HEK293 (cell line): ENCODE measurements around the gene TMEM232.

Source experiments
- CTCF ChIA-PET: fragments of 350-600 bp; formaldehyde crosslinking; extraction: SDS; loops from one replicate; lab custom pipeline; 2021; ENCODE audit warnings: antibody characterized with exemption; lab: Yijun Ruan, JAX
- POLR2A ChIA-PET: fragments of 300-600 bp; formaldehyde crosslinking; extraction: SDS; loops from one replicate; lab custom pipeline; 2020; ENCODE audit warnings: antibody characterized with exemption, inconsistent platforms; lab: Yijun Ruan, JAX
- H3K27ac ChIP-seq: fragments of 200-500 bp; sonication (Bioruptor generic); 2 replicates; pipeline ENCODE4 v1.5.1; 2014; ENCODE audit warnings: low read depth, low read length, control low read depth, inconsistent platforms; ENCODE audit errors: extremely low read depth
- H3K36me3 ChIP-seq, 2 experiments: fragments of 200-500 bp in 1 of 2; sonication (Bioruptor generic) in 1 of 2; 1 replicate in 1 of 2; 2 replicates in 1 of 2; pipeline ENCODE4 v1.5.1; 2014 to 2017; ENCODE audit warnings: inconsistent platforms in 2 of 2, low read length in 2 of 2; ENCODE audit not compliant: control insufficient read depth in 2 of 2, insufficient read depth in 1 of 2
- H3K4me1 ChIP-seq: fragments of 200-500 bp; sonication (Bioruptor generic); 2 replicates; pipeline ENCODE4 v1.5.1; 2014; ENCODE audit warnings: mild to moderate bottlenecking, low read length, inconsistent platforms; ENCODE audit not compliant: control insufficient read depth, insufficient read depth
- H3K4me3 ChIP-seq: 2 replicates; pipeline ENCODE4 v1.5.1; 2011; ENCODE audit warnings: low read depth, mild to moderate bottlenecking, control low read depth, low read length, moderate library complexity
- H3K9me3 ChIP-seq: fragments of 200-500 bp; sonication (Bioruptor generic); 2 replicates; pipeline ENCODE4 v1.5.1; 2014; ENCODE audit warnings: low read depth, low read length, inconsistent platforms; ENCODE audit not compliant: control insufficient read depth, insufficient read depth
- AEBP2 ChIP-seq: fragments of 450-650 bp; formaldehyde crosslinking; IDR thresholded peaks from 2 replicates; pipeline ENCODE4 v1.5.1; 2016; ENCODE audit warnings: missing biosample characterization, missing genetic modification characterization, borderline replicate concordance
- BCL6B ChIP-seq: fragments of 450-650 bp; formaldehyde crosslinking; IDR thresholded peaks from 2 replicates; pipeline ENCODE4 v1.5.1; 2017; ENCODE audit warnings: missing biosample characterization, missing genetic modification characterization
- MEIS1 ChIP-seq: sonication (generic); formaldehyde crosslinking; IDR thresholded peaks from 2 replicates; pipeline ENCODE4 v1.8.1; 2022; ENCODE audit warnings: missing genetic modification reagents, mild to moderate bottlenecking, borderline replicate concordance
- OVOL3 ChIP-seq: fragments of 450-650 bp; formaldehyde crosslinking; IDR thresholded peaks from 2 replicates; pipeline ENCODE4 v1.5.1; 2016; ENCODE audit warnings: missing biosample characterization, missing genetic modification characterization
- RBAK ChIP-seq: fragments of 450-650 bp; formaldehyde crosslinking; IDR thresholded peaks from 2 replicates; pipeline ENCODE4 v1.5.1; 2016; ENCODE audit warnings: missing biosample characterization, missing genetic modification characterization
- ZBTB11 ChIP-seq: fragments of 450-650 bp; formaldehyde crosslinking; conservative IDR thresholded peaks from 2 replicates; pipeline ENCODE4 v1.5.1; 2016; ENCODE audit warnings: low read depth, missing biosample characterization, missing genetic modification characterization
- ZBTB21 ChIP-seq: fragments of 450-650 bp; formaldehyde crosslinking; IDR thresholded peaks from 2 replicates; pipeline ENCODE4 v1.5.1; 2017; ENCODE audit warnings: missing biosample characterization, missing genetic modification characterization
- ZBTB8A ChIP-seq: fragments of 450-650 bp; formaldehyde crosslinking; IDR thresholded peaks from 2 replicates; pipeline ENCODE4 v1.5.1; 2016; ENCODE audit warnings: missing biosample characterization, missing genetic modification characterization
- ZFP41 ChIP-seq: fragments of 450-650 bp; formaldehyde crosslinking; IDR thresholded peaks from 2 replicates; pipeline ENCODE4 v1.5.1; 2016; ENCODE audit warnings: missing biosample characterization, missing genetic modification characterization, borderline replicate concordance
- ZFP69B ChIP-seq: fragments of 450-650 bp; formaldehyde crosslinking; IDR thresholded peaks from 2 replicates; pipeline ENCODE4 v1.5.1; 2016; ENCODE audit warnings: missing biosample characterization, missing genetic modification characterization
- ZNF140 ChIP-seq: fragments of 450-650 bp; formaldehyde crosslinking; IDR thresholded peaks from 2 replicates; pipeline ENCODE4 v1.5.1; 2016; ENCODE audit warnings: missing biosample characterization, missing genetic modification characterization
- ZNF174 ChIP-seq: fragments of 450-650 bp; formaldehyde crosslinking; IDR thresholded peaks from 2 replicates; pipeline ENCODE4 v1.5.0; 2017; ENCODE audit warnings: missing biosample characterization, mild to moderate bottlenecking, missing genetic modification characterization
- ZNF214 ChIP-seq: fragments of 450-650 bp; formaldehyde crosslinking; IDR thresholded peaks from 2 replicates; pipeline ENCODE4 v1.5.1; 2017; ENCODE audit warnings: missing biosample characterization, mild to moderate bottlenecking, missing genetic modification characterization, borderline replicate concordance
- ZNF239 ChIP-seq: fragments of 450-650 bp; formaldehyde crosslinking; IDR thresholded peaks from 2 replicates; pipeline ENCODE4 v1.5.1; 2016; ENCODE audit warnings: missing biosample characterization, missing genetic modification characterization
- ZNF280D ChIP-seq: fragments of 450-650 bp; formaldehyde crosslinking; IDR thresholded peaks from 2 replicates; pipeline ENCODE4 v1.5.1; 2016; ENCODE audit warnings: missing biosample characterization, missing genetic modification characterization
- ZNF423 ChIP-seq: fragments of 450-650 bp; formaldehyde crosslinking; IDR thresholded peaks from 2 replicates; pipeline ENCODE4 v1.5.1; 2016; ENCODE audit warnings: missing biosample characterization, missing genetic modification characterization
- ZNF433 ChIP-seq: fragments of 450-650 bp; formaldehyde crosslinking; IDR thresholded peaks from 2 replicates; pipeline ENCODE4 v1.5.1; 2016; ENCODE audit warnings: missing biosample characterization, missing genetic modification characterization, low read depth
- ZNF48 ChIP-seq: fragments of 450-650 bp; formaldehyde crosslinking; IDR thresholded peaks from 2 replicates; pipeline ENCODE4 v1.5.1; 2016; ENCODE audit warnings: missing biosample characterization, missing genetic modification characterization
- ZNF488 ChIP-seq: fragments of 450-650 bp; formaldehyde crosslinking; IDR thresholded peaks from 2 replicates; pipeline ENCODE4 v1.5.1; 2016; ENCODE audit warnings: missing biosample characterization, missing genetic modification characterization
- ZNF600 ChIP-seq: fragments of 450-650 bp; formaldehyde crosslinking; IDR thresholded peaks from 2 replicates; pipeline ENCODE4 v1.5.1; 2016; ENCODE audit warnings: missing biosample characterization, missing genetic modification characterization
- ZNF621 ChIP-seq: fragments of 450-650 bp; formaldehyde crosslinking; IDR thresholded peaks from 2 replicates; pipeline ENCODE4 v1.5.1; 2017; ENCODE audit warnings: missing biosample characterization, missing genetic modification characterization
- ZNF626 ChIP-seq: fragments of 450-650 bp; sonication (Bioruptor Pico); formaldehyde crosslinking; IDR thresholded peaks from 2 replicates; pipeline ENCODE4 v1.5.1; 2018; ENCODE audit warnings: missing biosample characterization, missing genetic modification characterization, inconsistent platforms
- ZNF704 ChIP-seq: fragments of 450-650 bp; formaldehyde crosslinking; IDR thresholded peaks from 2 replicates; pipeline ENCODE4 v1.5.1; 2016; ENCODE audit warnings: missing biosample characterization, missing genetic modification characterization
- ZNF843 ChIP-seq: fragments of 450-650 bp; formaldehyde crosslinking; IDR thresholded peaks from 2 replicates; pipeline ENCODE4 v1.5.1; 2016; ENCODE audit warnings: missing biosample characterization, missing genetic modification characterization
- ZSCAN4 ChIP-seq: fragments of 450-650 bp; formaldehyde crosslinking; IDR thresholded peaks from 2 replicates; pipeline ENCODE4 v1.5.1; 2017; ENCODE audit warnings: missing biosample characterization, missing genetic modification characterization

TMEM232 gene

GRCh38 chr5:110561510-110561909 is 165.0 kb downstream of the TMEM232 start (continued):
- TF ChIP-seq ZNF704 (no peak), ZNF843 (tag by site-specific recombination) (no peak), MEIS1 (CRISPR knock-in tag) (no peak), ZNF140 (no peak), ZNF239 (no peak), ZNF48 (no peak), ZNF423 (no peak), ZBTB8A (no peak), ZNF433 (tag by site-specific recombination) (no peak)

GRCh38 chr5:110549301-110549700 is 177.2 kb downstream of the TMEM232 start:
- H3K9me3 ChIP-seq, result no peaks in the 10 kb centered on the region
- POLR2A ChIA-PET, result no interaction called here
- no peaks in the 10 kb centered on the region for H3K36me3 ChIP-seq
- H3K4me3 ChIP-seq, result no peak overlapping the region
- H3K27ac ChIP-seq, result no peak overlapping the region
- CTCF ChIA-PET, result no interaction called here
- H3K4me1 ChIP-seq, result no peaks in the 10 kb centered on the region
- no peak for TF ChIP-seq ZSCAN4
- no peak for TF ChIP-seq OVOL3 (tag by site-specific recombination)
- TF ChIP-seq ZFP41 (tag by site-specific recombination), result no peak
- no peak for TF ChIP-seq RBAK (tag by site-specific recombination)
- TF ChIP-seq ZNF214, result no peak
- no peak for TF ChIP-seq ZNF280D (tag by site-specific recombination)
- TF ChIP-seq ZNF600 (tag by site-specific recombination), result no peak
- no peak for TF ChIP-seq ZNF488 (tag by site-specific recombination)
- TF ChIP-seq ZNF621 (tag by site-specific recombination), result no peak
- no peak for TF ChIP-seq ZBTB11
- TF ChIP-seq ZBTB21 (tag by site-specific recombination), result no peak
- no peak for TF ChIP-seq ZFP69B
- TF ChIP-seq ZNF626 (tag by site-specific recombination), result no peak
- TF ChIP-seq AEBP2, result no peak
- TF ChIP-seq ZNF174 (tag by site-specific recombination), result no peak
- TF ChIP-seq BCL6B (tag by site-specific recombination), result no peak
